Activated CD8-positive, alpha-beta memory T cell treated with anti-CD3 and anti-CD28 coated beads, Interleukin-2, amount 10 ng/mL, durations not matched to agents 7 days and 5 days (primary cell): Measurements from ENCODE around the gene DBH. TPM values are rescaled to one million over a fixed set of nuclear protein-coding genes. Genes with fewer than 3 reads are reported as not detected.

Experiments used
- ATAC-seq: fragments of 150-1000 bp; cut with Tn5 transposase; one replicate; pipeline ENCODE4 v1.10.0; 2021; ENCODE audit warnings: moderate library complexity
- CTCF ChIA-PET: fragments of 350-600 bp; sonication (Branson Sonifier 250); formaldehyde crosslinking; loops from one replicate; lab custom pipeline; 2021; ENCODE audit warnings: antibody characterized with exemption; lab: Charles Lee
- DNase-seq: peaks from one replicate; pipeline ENCODE4 v3.0.0-alpha.2; 2020
- H3K27ac Mint-ChIP-seq: one replicate; pipeline ENCODE4 v1.8.0; 2021; ENCODE audit warnings: mild to moderate bottlenecking, mixed read lengths
- H3K27me3 Mint-ChIP-seq: one replicate; pipeline ENCODE4 v1.8.0; 2021; ENCODE audit warnings: mixed read lengths
- H3K36me3 Mint-ChIP-seq: one replicate; pipeline ENCODE4 v1.8.0; 2021; ENCODE audit warnings: mild to moderate bottlenecking, mixed read lengths
- H3K4me1 Mint-ChIP-seq: one replicate; pipeline ENCODE4 v1.8.0; 2021; ENCODE audit warnings: mixed read lengths
- H3K4me3 Mint-ChIP-seq: one replicate; pipeline ENCODE4 v1.8.0; 2021; ENCODE audit warnings: mild to moderate bottlenecking, moderate library complexity, mixed read lengths
- H3K9me3 Mint-ChIP-seq: one replicate; pipeline ENCODE4 v1.8.0; 2022; ENCODE audit warnings: low read depth, mixed read lengths
- total RNA-seq, 2 experiments: library from RNA; stranded (reverse); gene quantifications; one replicate each; pipeline ENCODE4 v1.2.3, GENCODE V29; 2021

The DBH gene
- not detected for total RNA-seq

DNA sequence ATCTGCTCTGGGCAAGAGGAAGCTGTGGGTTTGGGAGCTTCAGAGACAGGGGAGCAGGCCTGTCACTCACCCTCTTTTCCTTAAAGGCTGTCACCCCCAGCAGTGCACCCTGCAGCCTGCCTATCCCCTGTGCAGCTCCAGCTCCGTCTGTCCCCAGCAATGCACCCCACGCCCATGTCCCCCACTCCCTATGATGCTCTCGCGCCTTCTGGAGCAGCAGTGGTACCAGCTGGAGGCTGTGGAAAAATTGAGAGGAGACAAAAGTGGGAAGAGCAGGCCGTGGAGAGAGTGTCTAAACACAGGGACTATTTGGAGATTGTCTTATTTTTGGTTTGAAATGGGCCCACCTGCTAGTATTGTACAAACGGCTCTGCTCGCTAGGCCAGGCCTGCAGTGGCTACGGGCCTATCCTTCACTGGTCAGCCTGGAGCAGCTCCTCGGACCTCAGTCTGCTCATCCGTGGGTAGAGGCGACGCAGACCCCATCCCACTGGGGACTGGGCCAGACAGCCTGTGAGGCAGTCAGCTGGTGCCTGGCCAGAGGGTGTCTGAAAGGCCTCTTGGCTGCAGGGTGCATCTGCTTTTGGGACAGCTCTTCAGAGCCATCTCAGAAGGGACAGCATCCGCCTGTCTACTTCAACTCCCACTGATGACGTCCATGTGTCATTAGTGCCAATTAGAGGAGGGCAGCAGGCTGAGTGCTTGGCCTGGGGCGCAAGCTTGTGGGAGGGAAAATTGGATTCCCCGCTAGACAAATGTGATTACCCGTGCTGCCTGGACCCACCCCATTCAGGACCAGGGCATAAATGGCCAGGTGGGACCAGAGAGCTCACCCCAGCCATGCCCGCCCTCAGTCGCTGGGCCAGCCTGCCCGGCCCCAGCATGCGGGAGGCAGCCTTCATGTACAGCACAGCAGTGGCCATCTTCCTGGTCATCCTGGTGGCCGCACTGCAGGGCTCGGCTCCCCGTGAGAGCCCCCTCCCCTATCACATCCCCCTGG lies at the start of gene DBH:
TSS of gene DBH (plus strand) at position 831 of the 999 bp plus-strand sequence. CDS start at position 840, 9 bp downstream.
- H3K4me1 Mint-ChIP-seq = no peaks in the 10 kb centered on the region
- CTCF ChIA-PET = interaction anchor here (1.5 to 1.6 kb wide), 3 partner anchors 19 to 107 kb away, joined by 3 to 6 read pairs (median 4); no protein-coding TSS in a partner anchor

DNA sequence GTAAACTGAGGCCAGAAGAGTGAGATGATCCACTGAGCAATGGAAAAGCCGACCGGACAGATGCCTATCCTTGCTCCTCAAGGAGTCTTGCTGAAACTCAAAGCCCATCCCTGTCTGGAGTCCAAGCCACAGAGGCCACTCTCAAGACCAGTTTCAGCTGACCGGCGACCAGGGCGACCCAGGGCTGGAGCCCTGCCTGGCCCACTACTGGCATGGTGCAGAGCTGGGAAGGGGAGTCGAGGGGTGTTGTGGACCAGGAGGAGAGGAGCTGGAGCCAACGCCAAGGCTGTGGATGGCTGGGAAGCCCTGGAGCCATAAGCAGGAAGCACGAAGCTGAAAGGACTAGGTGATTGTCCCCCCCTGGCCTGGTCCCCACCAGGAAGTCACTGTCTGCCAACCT lies 49.1 kb upstream of the DBH start:
- Mint-ChIP-seq H3K27ac (no peak overlapping the region), H3K4me1 (no peaks in the 10 kb centered on the region), H3K27me3 (peaks cover 28% of the 10 kb centered on the region), H3K4me3 (no peak overlapping the region), H3K36me3 (no peaks in the 10 kb centered on the region), H3K9me3 (peaks cover 3% of the 10 kb centered on the region)
- DNase-seq (no peak), ATAC-seq (no peak)
- CTCF ChIA-PET = no interaction called here

More for the DNA sequence above, at the start of gene DBH:
- H3K4me3 Mint-ChIP-seq = no peak within 1 kb of the TSS
- no peak for DNase-seq
- no peaks in the 10 kb centered on the region for H3K9me3 Mint-ChIP-seq
- no peak within 1 kb of the TSS for H3K27ac Mint-ChIP-seq
- no peak for ATAC-seq
- no peaks in the 10 kb centered on the region for H3K36me3 Mint-ChIP-seq
- H3K27me3 Mint-ChIP-seq = peaks cover 2% of the 10 kb centered on the region

DNA sequence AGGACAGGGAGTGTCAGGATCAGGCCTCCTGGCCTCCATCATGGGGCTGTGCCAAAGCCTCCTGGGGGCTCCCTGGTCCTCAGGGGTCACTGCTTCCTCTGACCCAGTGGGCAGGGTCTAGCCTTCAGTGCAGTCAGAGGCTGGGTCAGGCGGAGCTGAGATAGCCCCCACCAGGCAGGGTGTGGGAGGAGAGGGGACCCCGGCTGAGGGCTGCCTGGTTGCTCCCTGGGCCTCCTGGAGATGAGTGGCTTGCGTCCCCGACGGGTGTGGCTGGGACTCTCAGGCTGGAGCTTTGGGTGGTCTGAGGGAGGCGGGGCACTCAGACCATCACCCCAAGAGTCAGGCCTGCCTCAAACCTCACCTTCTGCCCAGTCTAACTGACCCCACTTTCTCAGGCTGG lies 48.7 kb upstream of the DBH start:
- Mint-ChIP-seq H3K27me3 (peaks cover 27% of the 10 kb centered on the region), H3K4me1 (no peaks in the 10 kb centered on the region), H3K27ac (no peak overlapping the region), H3K9me3 (peaks cover 3% of the 10 kb centered on the region), H3K4me3 (no peak overlapping the region), H3K36me3 (no peaks in the 10 kb centered on the region)
- CTCF ChIA-PET = no interaction called here
- no peak for ATAC-seq
- DNase-seq = no peak

DNA sequence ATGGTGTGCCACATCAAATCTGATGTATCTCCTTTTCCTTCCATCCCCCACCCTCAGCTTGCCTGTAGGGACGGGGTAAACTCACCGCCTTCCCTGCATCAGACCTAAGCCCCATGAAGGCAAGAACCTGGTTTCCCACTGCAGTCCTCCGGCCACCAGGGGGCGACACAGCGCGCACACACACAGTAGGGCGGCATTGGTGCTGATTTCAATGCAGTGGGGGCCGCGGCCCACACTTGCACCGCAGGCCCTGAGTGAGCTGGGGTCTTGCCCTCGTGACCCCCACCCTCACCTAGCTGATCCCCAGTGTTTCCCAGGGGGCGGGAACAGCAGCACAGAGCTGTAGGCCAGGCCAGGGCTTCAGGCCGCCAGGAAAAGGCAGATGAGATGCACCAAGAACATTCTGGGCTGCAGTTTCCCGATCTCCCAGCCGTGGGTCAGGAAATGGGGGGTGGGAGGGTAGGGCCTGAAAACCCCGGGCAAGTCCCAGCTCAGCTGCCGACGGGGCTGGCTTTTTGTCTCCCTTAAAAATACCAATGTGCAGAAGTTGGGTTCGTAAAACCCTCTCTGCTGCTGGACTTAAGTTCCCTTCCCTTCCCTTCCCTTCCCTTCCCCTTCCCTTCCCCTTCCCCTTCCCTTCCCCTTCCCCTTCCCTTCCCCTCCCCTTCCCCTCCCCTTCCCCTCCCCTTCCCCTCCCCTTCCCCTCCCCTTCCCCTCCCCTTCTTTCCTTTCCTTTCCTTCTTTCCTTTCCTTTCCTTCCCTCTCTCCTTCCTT lies 46.5 kb upstream of the DBH start:
- Mint-ChIP-seq H3K4me3 (no peak overlapping the region), H3K9me3 (peaks cover 3% of the 10 kb centered on the region), H3K4me1 (no peaks in the 10 kb centered on the region), H3K27ac (no peak overlapping the region), H3K36me3 (no peaks in the 10 kb centered on the region), H3K27me3 (peaks cover 18% of the 10 kb centered on the region)
- ATAC-seq = no peak
- CTCF ChIA-PET = interaction anchor here (0.7 to 1.7 kb wide), 5 partner anchors 13 to 153 kb away, joined by 3 to 7 read pairs (median 3); no protein-coding TSS in a partner anchor
- peak; percentile 45 for DNase-seq

DNA sequence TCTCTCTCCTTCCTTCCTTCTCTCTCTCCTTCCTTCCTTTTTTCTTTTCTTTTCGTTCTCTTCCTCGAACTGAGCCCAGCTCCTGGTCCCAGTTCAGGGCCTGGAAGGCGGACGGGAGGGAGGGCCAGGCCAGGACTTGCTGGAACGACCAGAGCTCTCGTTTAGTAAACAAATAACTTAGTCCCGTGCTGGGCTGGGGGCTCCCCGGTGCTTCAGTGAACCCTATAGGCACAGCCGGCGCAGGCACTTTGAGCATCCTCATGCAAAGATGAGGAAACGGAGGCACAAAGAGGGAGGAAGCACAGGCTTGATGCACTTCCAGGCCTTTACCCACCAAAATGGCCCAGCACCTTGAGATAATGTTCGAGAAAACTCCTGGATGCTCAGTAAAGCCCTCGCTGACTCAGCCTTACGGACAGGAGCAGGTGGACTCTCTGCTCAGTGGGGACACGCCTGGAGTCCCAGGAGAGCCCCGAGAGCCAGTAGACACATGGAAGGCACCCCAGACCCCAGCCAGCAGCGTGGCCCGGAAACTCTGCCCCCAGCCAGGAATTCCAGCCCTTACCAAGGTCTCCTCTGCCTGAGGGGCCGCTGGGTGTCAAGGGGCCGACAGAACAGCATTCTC lies 45.8 kb upstream of the DBH start:
- H3K4me3 Mint-ChIP-seq = no peak overlapping the region
- H3K27me3 Mint-ChIP-seq = peaks cover 12% of the 10 kb centered on the region
- no peak for ATAC-seq
- H3K9me3 Mint-ChIP-seq = peaks cover 3% of the 10 kb centered on the region
- H3K36me3 Mint-ChIP-seq = no peaks in the 10 kb centered on the region
- H3K27ac Mint-ChIP-seq = no peak overlapping the region
- no peaks in the 10 kb centered on the region for H3K4me1 Mint-ChIP-seq
- CTCF ChIA-PET = interaction anchor here (0.7 to 1.7 kb wide), 5 partner anchors 12 to 152 kb away, joined by 3 to 7 read pairs (median 3); no protein-coding TSS in a partner anchor
- DNase-seq = no peak

DNA sequence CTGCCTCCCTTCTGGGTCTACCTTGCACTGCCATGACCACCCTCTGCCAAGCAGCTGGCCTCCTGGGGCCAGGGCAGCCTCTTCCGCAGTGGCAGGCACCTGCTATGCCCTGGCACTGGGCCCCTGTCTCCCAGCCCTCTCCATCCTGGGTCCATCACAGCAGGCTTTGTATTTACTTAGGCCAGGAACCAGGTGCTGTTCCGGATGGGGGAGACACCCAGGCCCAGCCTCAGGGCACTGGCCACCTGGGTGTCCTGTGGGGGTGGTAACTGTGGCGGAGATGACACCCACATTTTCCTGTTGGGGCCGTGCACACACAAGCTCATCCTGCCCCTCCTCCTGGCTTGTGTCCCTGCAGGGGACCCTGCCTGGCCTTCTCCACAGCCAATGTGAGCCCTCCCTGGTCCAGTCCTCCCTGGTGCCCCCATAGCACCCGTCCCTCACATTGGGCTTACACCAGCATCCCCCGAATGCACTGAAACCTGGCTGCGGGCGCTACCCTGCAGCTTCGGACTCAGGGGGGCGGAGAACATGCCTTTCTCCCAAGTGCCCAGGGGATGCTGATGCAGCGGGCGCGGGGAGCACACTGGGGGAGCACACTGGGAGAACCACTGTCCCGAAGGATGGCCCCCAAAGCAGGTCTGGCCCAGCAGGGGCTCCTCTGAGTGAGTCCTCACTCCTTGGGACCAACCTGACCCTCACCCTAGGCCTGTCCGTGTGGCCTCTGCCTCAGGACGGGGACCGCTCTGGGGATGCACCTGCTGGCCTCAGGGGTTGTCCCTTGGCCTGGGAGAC lies 44.9 kb upstream of the DBH start:
- DNase-seq (no peak), ATAC-seq (no peak)
- CTCF ChIA-PET = interaction anchor here (1.7 kb wide), 1 partner anchor 151 kb away, joined by 7 read pairs; no protein-coding TSS in a partner anchor

DNA sequence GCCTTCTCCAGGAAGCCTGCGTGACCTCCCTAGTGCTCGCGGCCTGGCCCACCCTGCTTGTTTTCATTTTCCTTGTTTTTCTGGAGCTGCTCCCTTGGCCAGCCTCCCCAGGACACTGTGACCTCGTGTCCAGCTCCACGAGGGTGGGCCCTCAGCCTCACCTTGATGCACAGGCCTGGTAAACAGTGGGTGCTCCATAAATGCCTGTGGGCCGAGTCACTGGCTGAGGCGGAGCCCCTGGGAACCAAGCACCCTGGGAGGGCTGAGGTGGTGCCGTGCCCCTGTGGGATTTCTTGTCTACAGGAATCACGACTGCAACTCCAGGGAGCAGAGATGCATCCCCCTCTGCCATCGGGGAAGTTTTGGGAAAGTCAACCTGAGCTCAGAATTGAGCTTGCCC lies 44.2 kb upstream of the DBH start:
- H3K4me3 Mint-ChIP-seq = no peak overlapping the region
- H3K9me3 Mint-ChIP-seq = peaks cover 5% of the 10 kb centered on the region
- H3K27me3 Mint-ChIP-seq = no peaks in the 10 kb centered on the region
- no peaks in the 10 kb centered on the region for H3K4me1 Mint-ChIP-seq
- CTCF ChIA-PET = no interaction called here
- ATAC-seq (no peak), DNase-seq (no peak)
- peaks cover 1% of the 10 kb centered on the region for H3K36me3 Mint-ChIP-seq
- H3K27ac Mint-ChIP-seq = no peak overlapping the region

More for the DNA sequence above, 44.9 kb upstream of the DBH start:
- no peak overlapping the region for H3K27ac Mint-ChIP-seq
- no peak overlapping the region for H3K4me3 Mint-ChIP-seq
- peaks cover 3% of the 10 kb centered on the region for H3K9me3 Mint-ChIP-seq
- no peaks in the 10 kb centered on the region for H3K4me1 Mint-ChIP-seq
- H3K36me3 Mint-ChIP-seq = no peaks in the 10 kb centered on the region
- peaks cover 3% of the 10 kb centered on the region for H3K27me3 Mint-ChIP-seq

DNA sequence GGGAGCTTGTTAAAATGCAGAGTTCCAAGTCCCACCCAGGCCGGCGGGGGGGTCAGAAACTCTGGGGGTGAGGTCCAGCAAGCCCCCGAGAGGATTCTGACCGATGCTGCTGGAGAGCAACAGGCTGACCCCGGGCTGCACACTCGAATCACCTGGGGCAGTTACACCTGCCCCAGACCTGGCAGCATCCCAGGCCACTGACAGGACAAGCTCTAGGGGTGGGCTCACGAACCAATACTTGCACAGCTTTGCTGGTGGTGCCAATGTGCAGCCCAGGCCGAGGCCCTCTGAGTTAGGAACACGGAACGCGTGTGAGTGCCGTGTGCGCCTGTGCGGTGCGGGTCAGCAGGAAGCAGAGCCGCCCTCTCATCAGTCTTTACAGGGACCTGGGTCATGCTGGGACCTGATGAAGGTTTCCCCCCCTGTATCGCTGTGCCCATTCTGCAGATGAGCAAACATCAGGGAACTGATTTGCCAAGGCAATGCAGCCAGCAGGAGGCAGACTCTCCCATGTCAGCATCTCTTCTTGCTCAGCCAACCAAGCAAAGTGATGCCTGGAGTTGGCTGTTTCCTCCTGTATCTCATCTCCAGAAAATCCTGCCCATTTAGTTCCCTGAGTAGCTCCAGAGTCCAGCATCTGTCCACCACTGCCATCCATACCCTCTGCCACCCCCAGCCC lies 43.3 kb upstream of the DBH start:
- CTCF ChIA-PET = interaction anchor here (0.7 to 1.3 kb wide), 3 partner anchors 17 to 123 kb away, joined by 3 read pairs; no protein-coding TSS in a partner anchor
- H3K27me3 Mint-ChIP-seq = no peaks in the 10 kb centered on the region
- peaks cover 6% of the 10 kb centered on the region for H3K36me3 Mint-ChIP-seq
- H3K4me3 Mint-ChIP-seq = no peak overlapping the region
- no peak for DNase-seq
- no peaks in the 10 kb centered on the region for H3K4me1 Mint-ChIP-seq
- H3K9me3 Mint-ChIP-seq = peaks cover 13% of the 10 kb centered on the region
- no peak for ATAC-seq
- no peak overlapping the region for H3K27ac Mint-ChIP-seq

DNA sequence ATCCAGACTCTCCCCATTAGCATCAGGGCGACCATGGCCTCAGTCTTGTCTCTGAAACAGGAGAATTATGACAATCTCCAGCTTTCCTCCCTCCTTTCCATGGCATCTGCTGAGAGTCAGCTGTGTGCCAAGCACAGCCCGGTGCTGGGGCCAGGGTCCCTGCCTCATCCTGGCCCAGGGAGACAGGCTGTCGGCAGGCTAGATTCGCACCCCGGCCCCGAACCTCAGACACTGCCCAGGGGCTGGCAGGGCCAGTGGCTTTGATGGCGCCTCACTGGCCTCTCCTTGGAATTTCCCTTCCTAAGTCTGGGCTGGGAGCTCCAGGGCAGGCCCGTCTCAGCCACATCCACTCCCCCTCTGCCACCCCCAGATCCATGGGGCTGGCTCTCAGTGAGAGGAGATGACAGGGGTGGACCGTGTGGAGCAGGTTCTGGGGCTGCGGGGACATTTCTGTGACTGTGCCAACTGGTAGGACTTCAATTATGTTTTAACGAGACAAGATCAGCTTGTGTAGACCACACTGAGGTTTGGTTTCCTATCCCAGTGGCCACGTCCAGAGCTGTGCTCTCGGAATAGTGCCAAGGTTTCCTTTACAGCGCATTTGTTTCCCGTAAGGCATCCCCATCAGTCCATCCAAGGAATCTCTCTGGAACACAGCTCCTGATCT lies 42.4 kb upstream of the DBH start:
- ATAC-seq (no peak), DNase-seq (no peak)
- Mint-ChIP-seq H3K27me3 (no peaks in the 10 kb centered on the region), H3K27ac (no peak overlapping the region), H3K4me1 (no peaks in the 10 kb centered on the region), H3K9me3 (peaks cover 9% of the 10 kb centered on the region), H3K4me3 (no peak overlapping the region), H3K36me3 (peaks cover 6% of the 10 kb centered on the region)
- CTCF ChIA-PET = interaction anchor here (0.7 to 1.3 kb wide), 4 partner anchors 12 to 122 kb away, joined by 3 read pairs; no protein-coding TSS in a partner anchor

DNA sequence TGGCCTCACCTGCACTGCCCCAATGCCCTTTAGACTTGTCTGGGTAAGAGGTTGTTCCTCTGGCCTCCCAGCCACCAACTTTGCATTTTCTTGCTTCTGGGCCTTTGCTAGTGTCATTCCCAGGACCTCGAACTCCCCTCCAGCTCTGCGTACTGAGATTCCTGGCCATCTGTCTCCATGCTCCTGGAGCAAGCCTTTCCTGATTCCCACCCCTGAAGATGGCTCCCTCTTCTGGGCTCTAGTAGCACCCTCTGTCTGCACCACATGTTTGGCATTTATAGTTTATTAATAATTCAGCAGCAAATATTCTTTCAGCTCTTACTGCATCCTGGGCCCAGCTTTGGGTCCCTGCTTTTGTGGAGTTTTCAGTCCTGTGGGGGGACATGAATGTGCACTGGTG lies 41.9 kb upstream of the DBH start:
- ATAC-seq = no peak
- H3K36me3 Mint-ChIP-seq = peaks cover 6% of the 10 kb centered on the region
- DNase-seq = no peak
- no peaks in the 10 kb centered on the region for H3K4me1 Mint-ChIP-seq
- CTCF ChIA-PET = interaction anchor here (0.8 kb wide), 1 partner anchor 13 kb away, joined by 3 read pairs; no protein-coding TSS in a partner anchor
- H3K27me3 Mint-ChIP-seq = no peaks in the 10 kb centered on the region
- no peak overlapping the region for H3K4me3 Mint-ChIP-seq
- no peak overlapping the region for H3K27ac Mint-ChIP-seq
- H3K9me3 Mint-ChIP-seq = peaks cover 9% of the 10 kb centered on the region

DNA sequence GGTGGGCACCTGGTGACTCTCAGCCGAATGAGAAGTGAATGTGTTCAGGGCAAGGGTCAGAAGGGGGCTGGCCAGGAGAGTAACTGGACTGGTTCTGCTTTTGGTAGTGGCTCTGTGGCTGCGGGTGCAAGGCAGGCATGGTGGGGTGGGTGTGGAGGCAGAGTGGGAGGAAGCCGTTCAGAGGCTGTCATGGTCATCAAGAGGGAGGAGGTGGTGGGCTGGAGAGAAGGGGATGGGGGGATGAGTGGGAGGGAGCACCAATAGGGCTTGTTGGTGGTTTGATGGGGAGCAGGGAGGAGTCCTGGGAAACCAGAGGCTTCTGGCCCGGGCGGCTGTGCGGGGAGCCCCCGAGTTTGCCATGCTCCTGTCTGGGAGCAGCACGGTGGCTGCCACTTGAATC lies 40.3 kb upstream of the DBH start:
- H3K4me1 Mint-ChIP-seq = no peaks in the 10 kb centered on the region
- H3K9me3 Mint-ChIP-seq = peaks cover 9% of the 10 kb centered on the region
- H3K27me3 Mint-ChIP-seq = no peaks in the 10 kb centered on the region
- ATAC-seq (no peak), DNase-seq (no peak)
- H3K27ac Mint-ChIP-seq = no peak overlapping the region
- CTCF ChIA-PET = no interaction called here
- no peak overlapping the region for H3K4me3 Mint-ChIP-seq
- H3K36me3 Mint-ChIP-seq = peaks cover 6% of the 10 kb centered on the region
